Measurements from ENCODE around the gene GALNT4.

Gene GALNT4

GRCh38 chr12:89490922-89491321 is 33.7 kb downstream of the GALNT4 start:
- no peak overlapping the region for H3K4me2 ChIP-seq (ENCODE audit: low read depth, low read length, poor library complexity, severe bottlenecking)
- H3K36me3 ChIP-seq (ENCODE audit: insufficient read depth, low read length), result peaks cover 8% of the 10 kb centered on the region; the same call in 1 of the 2 replicates
- no peak overlapping the region for H2AFZ ChIP-seq (ENCODE audit: low read length)
- no peaks in the 10 kb centered on the region for H3K4me1 ChIP-seq (ENCODE audit: insufficient read depth, low read length, poor library complexity, severe bottlenecking)
- no peaks in the 10 kb centered on the region for H3K9me2 ChIP-seq (replicated peaks; ENCODE audit: low read depth, low read length)
- no peaks in the 10 kb centered on the region for H3K9me3 ChIP-seq (ENCODE audit: insufficient read depth, low read depth, low read length)
- H4K20me1 ChIP-seq (ENCODE audit: insufficient read depth, low read length, poor library complexity, severe bottlenecking), result no peaks in the 10 kb centered on the region
- no peaks in the 10 kb centered on the region for H3K79me2 ChIP-seq (ENCODE audit: insufficient read depth, low read length)
- H3K4me3 ChIP-seq (ENCODE audit: low read length, poor library complexity, severe bottlenecking), result no peak overlapping the region
- H3K27me3 ChIP-seq (ENCODE audit: insufficient read depth, low read length, poor library complexity, severe bottlenecking), result no peaks in the 10 kb centered on the region
- TF ChIP-seq EZH2phosphoT487 (IDR thresholded peaks at IDR 0.05; ENCODE audit: borderline replicate concordance), result no peak
- no peak for TF ChIP-seq CTCF (conservative IDR thresholded peaks at IDR 0.05; ENCODE audit: low read length)
- H3K9ac ChIP-seq (ENCODE audit: low read depth, low read length, poor library complexity, severe bottlenecking), result no peak overlapping the region
- no peaks in the 10 kb centered on the region for H3F3A ChIP-seq (ENCODE audit: low read depth)

GRCh38 chr12:89486264-89486663 is 38.3 kb downstream of the GALNT4 start:
- Histone ChIP-seq H2AFZ (ENCODE audit: low read length) (no peak overlapping the region), H3K9me2 (replicated peaks; ENCODE audit: low read depth, low read length) (no peaks in the 10 kb centered on the region), H3K36me3 (ENCODE audit: insufficient read depth, low read length) (peaks cover 8% of the 10 kb centered on the region; the same call in 1 of the 2 replicates), H3K79me2 (ENCODE audit: insufficient read depth, low read length) (no peaks in the 10 kb centered on the region), H3F3A (ENCODE audit: low read depth) (no peaks in the 10 kb centered on the region), H3K9ac (ENCODE audit: low read depth, low read length, poor library complexity, severe bottlenecking) (no peak overlapping the region), H3K4me1 (ENCODE audit: insufficient read depth, low read length, poor library complexity, severe bottlenecking) (no peaks in the 10 kb centered on the region), H3K27me3 (ENCODE audit: insufficient read depth, low read length, poor library complexity, severe bottlenecking) (no peaks in the 10 kb centered on the region), H3K4me2 (ENCODE audit: low read depth, low read length, poor library complexity, severe bottlenecking) (no peak overlapping the region), H3K4me3 (ENCODE audit: low read length, poor library complexity, severe bottlenecking) (no peak overlapping the region), H4K20me1 (ENCODE audit: insufficient read depth, low read length, poor library complexity, severe bottlenecking) (no peaks in the 10 kb centered on the region), H3K9me3 (ENCODE audit: insufficient read depth, low read depth, low read length) (no peaks in the 10 kb centered on the region)
- TF ChIP-seq CTCF (conservative IDR thresholded peaks at IDR 0.05; ENCODE audit: low read length) (no peak), EZH2phosphoT487 (IDR thresholded peaks at IDR 0.05; ENCODE audit: borderline replicate concordance) (no peak)

GRCh38 chr12:89484470-89484869 is 40.1 kb downstream of the GALNT4 start:
- no peak overlapping the region for H3K9ac ChIP-seq (ENCODE audit: low read depth, low read length, poor library complexity, severe bottlenecking)
- H3K79me2 ChIP-seq (ENCODE audit: insufficient read depth, low read length), result no peaks in the 10 kb centered on the region
- no peaks in the 10 kb centered on the region for H3K4me1 ChIP-seq (ENCODE audit: insufficient read depth, low read length, poor library complexity, severe bottlenecking)
- no peaks in the 10 kb centered on the region for H3K27me3 ChIP-seq (ENCODE audit: insufficient read depth, low read length, poor library complexity, severe bottlenecking)
- no peak overlapping the region for H2AFZ ChIP-seq (ENCODE audit: low read length)
- no peak overlapping the region for H3K4me2 ChIP-seq (ENCODE audit: low read depth, low read length, poor library complexity, severe bottlenecking)
- H3K9me2 ChIP-seq (replicated peaks; ENCODE audit: low read depth, low read length), result no peaks in the 10 kb centered on the region
- no peaks in the 10 kb centered on the region for H3K9me3 ChIP-seq (ENCODE audit: insufficient read depth, low read depth, low read length)
- no peaks in the 10 kb centered on the region; the same call in 1 of the 2 replicates for H3K36me3 ChIP-seq (ENCODE audit: insufficient read depth, low read length)
- no peak for TF ChIP-seq EZH2phosphoT487 (IDR thresholded peaks at IDR 0.05; ENCODE audit: borderline replicate concordance)
- no peaks in the 10 kb centered on the region for H3F3A ChIP-seq (ENCODE audit: low read depth)
- no peak overlapping the region for H3K4me3 ChIP-seq (ENCODE audit: low read length, poor library complexity, severe bottlenecking)
- no peaks in the 10 kb centered on the region for H4K20me1 ChIP-seq (ENCODE audit: insufficient read depth, low read length, poor library complexity, severe bottlenecking)

GRCh38 chr12:89481213-89481914 is 43.2 kb downstream of the GALNT4 start:
- Histone ChIP-seq H3K4me2 (ENCODE audit: low read depth, low read length, poor library complexity, severe bottlenecking) (no peak overlapping the region), H2AFZ (ENCODE audit: low read length) (no peak overlapping the region), H3K9me2 (replicated peaks; ENCODE audit: low read depth, low read length) (no peaks in the 10 kb centered on the region), H3K4me1 (ENCODE audit: insufficient read depth, low read length, poor library complexity, severe bottlenecking) (no peaks in the 10 kb centered on the region), H3K4me3 (ENCODE audit: low read length, poor library complexity, severe bottlenecking) (no peak overlapping the region), H3K9me3 (ENCODE audit: insufficient read depth, low read depth, low read length) (no peaks in the 10 kb centered on the region), H3K27me3 (ENCODE audit: insufficient read depth, low read length, poor library complexity, severe bottlenecking) (no peaks in the 10 kb centered on the region), H3K36me3 (ENCODE audit: insufficient read depth, low read length) (no peaks in the 10 kb centered on the region; the same call in 1 of the 2 replicates), H3K79me2 (ENCODE audit: insufficient read depth, low read length) (no peaks in the 10 kb centered on the region), H3F3A (ENCODE audit: low read depth) (no peaks in the 10 kb centered on the region), H3K9ac (ENCODE audit: low read depth, low read length, poor library complexity, severe bottlenecking) (no peak overlapping the region), H4K20me1 (ENCODE audit: insufficient read depth, low read length, poor library complexity, severe bottlenecking) (no peaks in the 10 kb centered on the region)
- no peak for TF ChIP-seq CTCF (conservative IDR thresholded peaks at IDR 0.05; ENCODE audit: low read length)
- TF ChIP-seq EZH2phosphoT487 (IDR thresholded peaks at IDR 0.05; ENCODE audit: borderline replicate concordance), result no peak
